ENCODE results near the gene SH3BP1.
"Not testable (repeated sequence)": the region's sequence is repeated elsewhere in the genome, so short reads cannot be mapped to it uniquely, and the experiment has no call there.

SH3BP1 gene

GRCh38 chr22:37639070-37639760 is at the start of gene SH3BP1:
Gene SH3BP1 (plus strand): TSS chr22:37639669. CDS start chr22:37639788, 119 bp downstream.
- peak; percentile 44 for DNase-seq (ENCODE audit: low spot score)

- DNase-seq (ENCODE audit: low spot score), result not testable (repeated sequence)
These were observed 48.4 kb upstream of the SH3BP1 start for GRCh38 chr22:37591081-37591480.

DNA sequence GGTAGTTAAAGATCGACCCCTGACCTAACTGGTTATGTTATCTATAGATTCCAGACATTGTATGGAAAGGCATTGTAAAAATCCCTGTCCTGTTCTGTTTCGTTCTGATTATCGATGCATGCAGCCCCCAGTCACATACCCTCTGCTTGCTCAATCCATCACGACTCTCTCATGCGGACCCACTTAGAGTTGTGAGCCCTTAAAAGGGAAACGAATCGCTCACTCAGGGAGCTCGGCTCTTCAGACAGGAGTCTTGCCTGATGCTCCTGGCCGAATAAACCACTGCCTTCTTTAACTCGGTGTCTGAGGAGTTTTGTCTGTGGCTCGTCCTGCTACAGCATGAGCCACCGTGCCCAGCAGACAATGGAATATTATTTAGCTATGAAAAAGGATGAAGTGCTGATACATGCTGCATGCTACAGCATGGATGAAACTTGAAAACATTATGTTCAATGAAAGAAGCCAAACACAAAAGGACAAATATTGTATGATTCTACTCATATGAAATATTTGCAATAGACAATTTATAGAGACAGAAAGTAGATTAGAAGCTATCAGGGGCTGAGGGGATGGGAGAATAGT is 47.6 kb upstream of the SH3BP1 start:
- DNase-seq (ENCODE audit: low spot score), result no peak

- no peak for DNase-seq (ENCODE audit: low spot score)
These were observed 45.2 kb upstream of the SH3BP1 start for GRCh38 chr22:37594237-37594636.

DNA sequence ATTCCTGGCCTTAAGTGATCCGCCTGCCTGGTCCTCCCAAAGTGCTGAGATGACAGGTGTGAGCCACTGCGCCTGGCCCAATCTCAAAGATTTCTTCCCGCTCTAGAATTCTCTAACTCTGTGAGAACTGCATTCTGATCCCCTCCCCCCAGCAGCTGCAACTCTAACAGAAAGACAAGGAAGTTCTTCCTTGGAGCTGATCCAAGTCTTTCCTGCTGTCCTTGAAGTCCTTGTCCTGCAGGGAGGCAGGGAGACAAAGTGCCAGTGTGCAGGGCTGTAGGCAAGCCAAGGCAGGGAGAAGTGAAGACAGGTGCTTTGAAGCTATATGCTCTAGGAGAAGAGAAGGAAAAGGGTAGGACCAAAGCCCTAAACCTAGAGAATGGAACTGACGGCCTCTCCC is 40.3 kb upstream of the SH3BP1 start:
- no peak for DNase-seq (ENCODE audit: low spot score)

DNA sequence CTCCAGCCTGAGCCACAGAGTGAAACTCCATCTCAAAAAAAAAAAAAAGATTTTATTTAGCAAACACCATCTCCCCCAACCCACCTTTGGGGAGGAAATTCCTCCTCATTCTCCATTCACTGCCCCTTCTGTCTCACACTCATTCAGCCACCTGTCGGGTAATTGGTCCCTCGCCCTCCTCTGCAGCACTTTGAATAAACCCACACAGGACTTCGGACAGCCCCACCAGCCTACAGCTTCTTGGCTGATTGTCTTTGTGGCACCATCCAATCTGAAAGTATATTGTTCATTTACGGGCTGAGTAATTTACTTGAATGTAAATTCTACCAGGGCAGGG is 38.3 kb upstream of the SH3BP1 start:
- DNase-seq (ENCODE audit: low spot score), result no peak

- DNase-seq (ENCODE audit: low spot score), result peak; percentile 96
These were observed 37.7 kb upstream of the SH3BP1 start for GRCh38 chr22:37601540-37602442.

- DNase-seq (ENCODE audit: low spot score), result peak; percentile 46
These were observed 36.8 kb upstream of the SH3BP1 start for GRCh38 chr22:37602546-37603277.

GRCh38 chr22:37604074-37604473 is 35.4 kb upstream of the SH3BP1 start:
- DNase-seq (ENCODE audit: low spot score), result no peak

DNA sequence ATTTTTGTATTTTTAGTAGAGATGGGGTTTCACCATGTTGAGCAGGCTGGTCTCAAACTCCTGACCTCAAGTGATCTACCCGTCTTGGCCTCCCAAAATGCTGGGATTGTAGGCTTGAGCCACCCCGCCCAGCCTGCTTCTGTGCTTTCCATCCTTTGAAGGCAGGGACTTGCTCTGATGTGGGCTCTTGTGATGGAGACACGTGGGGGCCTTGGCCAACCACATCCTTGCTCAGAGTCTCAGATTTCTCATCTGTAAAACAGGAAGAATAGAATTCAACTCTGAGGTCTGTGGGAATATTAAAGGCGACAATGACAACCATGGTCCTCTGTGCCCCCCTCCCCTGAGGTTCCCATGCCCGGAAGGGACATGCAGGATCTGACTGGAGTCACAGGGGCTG is 34.6 kb upstream of the SH3BP1 start:
- peak; percentile 84 for DNase-seq (ENCODE audit: low spot score)

DNA sequence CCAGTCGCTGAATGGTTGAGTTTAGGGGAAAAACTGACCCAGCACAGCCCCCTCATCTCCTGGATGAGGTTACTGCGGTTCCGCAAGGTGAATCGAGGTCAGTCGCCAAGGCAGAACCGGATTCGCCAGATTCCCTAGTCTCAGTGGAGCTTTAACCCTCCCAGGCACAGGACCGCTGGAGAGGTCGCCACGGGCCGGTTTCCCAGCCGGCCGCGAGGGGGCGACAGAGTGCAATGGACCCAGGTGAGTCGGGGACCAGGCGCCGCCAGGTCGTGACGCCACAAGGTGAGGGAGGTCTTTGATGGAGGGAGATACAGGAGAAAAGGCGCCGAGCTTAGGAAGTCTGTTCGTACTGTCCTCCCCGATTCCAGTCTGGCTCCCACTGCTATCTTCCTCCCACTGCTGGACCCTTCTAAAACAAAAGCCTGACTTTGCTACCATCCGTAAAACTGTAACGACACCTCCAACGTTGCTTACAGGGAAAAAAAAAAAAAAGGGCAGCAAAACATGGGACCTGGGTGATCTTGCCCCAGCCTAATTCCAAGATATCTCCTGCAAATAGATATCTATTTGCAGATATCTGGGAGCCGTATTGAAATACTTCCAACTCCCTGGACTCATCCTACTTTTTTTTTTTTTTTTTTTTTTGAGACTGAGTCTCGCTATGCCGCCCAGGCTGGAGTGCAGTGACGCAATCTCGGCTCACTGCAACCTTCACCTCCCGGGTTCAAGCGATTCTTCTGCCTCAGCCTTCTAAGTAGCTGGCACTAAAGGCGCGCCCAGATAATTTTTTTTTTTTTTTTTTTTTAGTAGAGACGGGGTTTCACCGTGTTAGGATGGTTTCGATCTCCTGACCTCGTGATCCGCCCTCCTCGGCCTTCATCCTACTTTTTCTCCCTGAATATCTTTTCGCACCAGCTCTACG is 32.2 kb upstream of the SH3BP1 start:
- DNase-seq (ENCODE audit: low spot score), result peak; percentile 84

GRCh38 chr22:37607935-37608476 is 31.5 kb upstream of the SH3BP1 start:
- DNase-seq (ENCODE audit: low spot score), result no peak

- DNase-seq (ENCODE audit: low spot score), result peak; percentile 94
These were observed 30.8 kb upstream of the SH3BP1 start, which contains the start of gene GGA1 for GRCh38 chr22:37608477-37609239. Gene GGA1 (plus strand): TSS chr22:37608834. CDS start chr22:37608861, 27 bp downstream.

- DNase-seq (ENCODE audit: low spot score), result no peak
These were observed 30.0 kb upstream of the SH3BP1 start for GRCh38 chr22:37609240-37610152.

- not testable (repeated sequence) for DNase-seq (ENCODE audit: low spot score)
These were observed 29.4 kb upstream of the SH3BP1 start for GRCh38 chr22:37610153-37610475.

DNA sequence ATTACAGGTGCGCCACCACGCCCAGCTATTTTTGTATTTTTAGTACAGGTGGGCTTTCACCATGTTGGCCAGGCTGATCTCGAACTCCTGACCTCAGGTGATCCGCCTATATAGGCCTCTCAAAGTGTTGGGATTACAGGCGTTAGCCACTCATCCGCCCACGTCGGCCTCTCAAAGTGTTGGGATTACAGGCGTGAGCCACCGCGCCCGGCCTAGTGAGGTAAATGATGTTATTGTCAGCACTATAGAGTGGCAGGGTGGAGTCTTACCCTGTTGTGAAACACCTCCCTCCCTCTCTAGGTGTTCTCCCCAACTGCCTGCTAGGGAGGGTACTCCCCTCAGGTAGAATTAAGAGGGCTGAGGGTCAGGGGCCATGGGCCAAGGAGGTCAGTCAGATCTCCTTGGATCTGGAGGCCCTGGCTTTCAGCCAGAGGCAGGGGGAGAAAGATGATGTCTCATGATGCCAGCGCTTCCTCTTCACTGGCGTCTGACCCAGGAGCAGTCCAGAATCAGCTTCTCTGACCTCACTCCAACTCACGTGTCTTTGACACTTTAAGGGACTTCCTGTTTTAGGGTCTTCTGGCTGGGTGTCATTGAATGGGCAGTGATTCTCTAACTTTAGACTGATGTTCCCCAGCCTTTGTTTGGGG is 28.9 kb upstream of the SH3BP1 start:
- DNase-seq (ENCODE audit: low spot score), result no peak

GRCh38 chr22:37611207-37611606 is 28.3 kb upstream of the SH3BP1 start:
- no peak for DNase-seq (ENCODE audit: low spot score)
